HUDEP-2 (cell line): ENCODE results near the gene NFE2L1.
"Not testable (repeated sequence)": the region's sequence is repeated elsewhere in the genome, so short reads cannot be mapped to it uniquely, and the experiment has no call there.

Experiments
- DNase-seq, 76 experiments: peaks; one replicate each; lab custom pipeline; 2025; ENCODE audit not compliant: unreplicated experiment in 76 of 76; lab: John Stamatoyannopoulos, UW

Gene NFE2L1

GRCh38 chr17:48047741-48048383 lies at the start of gene NFE2L1:
Gene NFE2L1 (plus strand): TSS chr17:48048359. CDS start chr17:48051119, 2,760 bp downstream.
- peak in 75 of 76 experiments; percentile 91 to 100 (median 98) for DNase-seq

- DNase-seq = no peak
Measured at GRCh38 chr17:47999582-47999981, 48.6 kb upstream of the NFE2L1 start.

GRCh38 chr17:48001197-48001596 lies 47.0 kb upstream of the NFE2L1 start:
- no peak for DNase-seq

- DNase-seq = not testable (repeated sequence)
Measured at GRCh38 chr17:48001657-48002056, 46.5 kb upstream of the NFE2L1 start.

GRCh38 chr17:48002266-48002915 lies 45.8 kb upstream of the NFE2L1 start:
- peak in 1 of 76 experiments; percentile 3 for DNase-seq

GRCh38 chr17:48002916-48003416 lies 45.2 kb upstream of the NFE2L1 start:
- no peak for DNase-seq

GRCh38 chr17:48003417-48004151 lies 44.6 kb upstream of the NFE2L1 start:
- DNase-seq = no peak

- DNase-seq = no peak
Measured at GRCh38 chr17:48004983-48005382, 43.2 kb upstream of the NFE2L1 start.

GRCh38 chr17:48006936-48007709 lies 41.0 kb upstream of the NFE2L1 start:
- DNase-seq = no peak

GRCh38 chr17:48010193-48010592 lies 38.0 kb upstream of the NFE2L1 start:
- DNase-seq = no peak

- DNase-seq = peak in 48 of 76 experiments; percentile 3 to 62 (median 24)
Measured at GRCh38 chr17:48011405-48012150, 36.6 kb upstream of the NFE2L1 start.

- peak in 24 of 76 experiments; percentile 3 to 48 (median 22) for DNase-seq
Measured at GRCh38 chr17:48012151-48012520, 36.0 kb upstream of the NFE2L1 start.

GRCh38 chr17:48012654-48013053 lies 35.5 kb upstream of the NFE2L1 start:
- DNase-seq = no peak

- no peak for DNase-seq
Measured at GRCh38 chr17:48013876-48014594, 34.1 kb upstream of the NFE2L1 start.

- DNase-seq = no peak
Measured at GRCh38 chr17:48014595-48015111, 33.5 kb upstream of the NFE2L1 start.

GRCh38 chr17:48016112-48016511 lies 32.0 kb upstream of the NFE2L1 start:
- no peak for DNase-seq

GRCh38 chr17:48017817-48018158 lies 30.4 kb upstream of the NFE2L1 start:
- not testable (repeated sequence) for DNase-seq

- DNase-seq = no peak
Measured at GRCh38 chr17:48021934-48022333, 26.2 kb upstream of the NFE2L1 start.

- DNase-seq = no peak
Measured at GRCh38 chr17:48022901-48023300, 25.3 kb upstream of the NFE2L1 start.
